ENCODE data around the gene HNRNPA2B1.

The HNRNPA2B1 gene

DNA sequence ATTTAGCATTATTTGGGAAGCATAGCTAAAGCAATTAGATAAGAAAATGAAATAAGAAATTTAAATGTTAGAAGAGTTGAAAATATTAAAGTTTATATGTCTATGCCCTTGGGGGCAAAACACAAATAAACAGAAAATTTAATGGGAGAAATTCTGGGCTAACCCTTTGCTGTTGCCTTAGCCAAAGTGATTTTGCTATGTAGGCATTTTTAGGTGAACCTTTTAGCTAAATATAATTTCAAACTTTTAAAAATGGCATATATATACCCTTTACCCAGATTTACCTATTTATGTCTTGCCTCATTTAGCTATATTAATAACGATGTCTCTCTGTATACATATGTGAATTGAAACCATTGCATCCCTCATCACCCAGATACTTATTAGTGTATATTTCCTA, 28.5 kb downstream of the HNRNPA2B1 start:
- Histone ChIP-seq H3K9me3 (ENCODE audit: insufficient read depth, low read length) (no peaks in the 10 kb centered on the region), H3K79me2 (ENCODE audit: low read length) (peaks cover 78% of the 10 kb centered on the region)

DNA sequence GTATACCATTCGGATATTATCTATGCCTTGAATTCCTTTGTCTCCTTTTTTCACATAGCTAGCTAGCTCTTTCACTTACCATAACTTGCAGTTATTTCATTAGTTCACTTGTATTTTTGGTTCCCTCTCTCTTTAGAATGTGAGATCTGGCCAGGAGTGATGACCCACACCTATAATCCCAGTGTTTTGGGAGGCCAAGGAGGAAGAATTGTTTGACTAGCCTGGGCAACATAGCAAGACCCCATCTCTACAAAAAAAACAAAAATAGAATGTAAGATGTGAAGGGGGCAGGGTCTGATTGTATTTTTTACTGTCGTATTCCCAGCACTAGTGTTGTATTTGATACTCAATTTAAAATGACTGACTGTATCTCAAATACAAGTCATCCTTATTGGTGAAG, 28.9 kb downstream of the HNRNPA2B1 start:
- Histone ChIP-seq H3K27ac (ENCODE audit: low read length) (no peak overlapping the region), H3K79me2 (ENCODE audit: low read length) (peaks cover 80% of the 10 kb centered on the region), H3K9ac (ENCODE audit: low read length) (no peak overlapping the region), H3K4me3 (ENCODE audit: low read length) (no peak overlapping the region), H3K4me1 (ENCODE audit: low read length) (peaks cover 15% of the 10 kb centered on the region), H3K27me3 (ENCODE audit: low read depth, low read length) (no peaks in the 10 kb centered on the region), H3K36me3 (replicated peaks; ENCODE audit: low read depth, low read length) (peaks cover 18% of the 10 kb centered on the region), H2AFZ (ENCODE audit: low read depth, low read length) (no peak overlapping the region), H3K9me3 (ENCODE audit: insufficient read depth, low read length) (no peaks in the 10 kb centered on the region), H4K20me1 (ENCODE audit: insufficient read depth, low read length) (peaks cover 9% of the 10 kb centered on the region; the same call in 1 of the 2 replicates), H3K4me2 (ENCODE audit: low read length) (no peak overlapping the region)
- TF ChIP-seq, protein P1, sequence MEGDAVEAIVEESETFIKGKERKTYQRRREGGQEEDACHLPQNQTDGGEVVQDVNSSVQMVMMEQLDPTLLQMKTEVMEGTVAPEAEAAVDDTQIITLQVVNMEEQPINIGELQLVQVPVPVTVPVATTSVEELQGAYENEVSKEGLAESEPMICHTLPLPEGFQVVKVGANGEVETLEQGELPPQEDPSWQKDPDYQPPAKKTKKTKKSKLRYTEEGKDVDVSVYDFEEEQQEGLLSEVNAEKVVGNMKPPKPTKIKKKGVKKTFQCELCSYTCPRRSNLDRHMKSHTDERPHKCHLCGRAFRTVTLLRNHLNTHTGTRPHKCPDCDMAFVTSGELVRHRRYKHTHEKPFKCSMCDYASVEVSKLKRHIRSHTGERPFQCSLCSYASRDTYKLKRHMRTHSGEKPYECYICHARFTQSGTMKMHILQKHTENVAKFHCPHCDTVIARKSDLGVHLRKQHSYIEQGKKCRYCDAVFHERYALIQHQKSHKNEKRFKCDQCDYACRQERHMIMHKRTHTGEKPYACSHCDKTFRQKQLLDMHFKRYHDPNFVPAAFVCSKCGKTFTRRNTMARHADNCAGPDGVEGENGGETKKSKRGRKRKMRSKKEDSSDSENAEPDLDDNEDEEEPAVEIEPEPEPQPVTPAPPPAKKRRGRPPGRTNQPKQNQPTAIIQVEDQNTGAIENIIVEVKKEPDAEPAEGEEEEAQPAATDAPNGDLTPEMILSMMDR (IDR thresholded peaks at IDR 0.05; ENCODE audit: low read depth, low read length): no peak

More for the DNA sequence above, 28.5 kb downstream of the HNRNPA2B1 start:
- peaks cover 10% of the 10 kb centered on the region for H3K4me1 ChIP-seq (ENCODE audit: low read length)
- H3K36me3 ChIP-seq (replicated peaks; ENCODE audit: low read depth, low read length): peaks cover 18% of the 10 kb centered on the region
- no peaks in the 10 kb centered on the region for H3K27me3 ChIP-seq (ENCODE audit: low read depth, low read length)
- no peak overlapping the region for H3K9ac ChIP-seq (ENCODE audit: low read length)
- H4K20me1 ChIP-seq (ENCODE audit: insufficient read depth, low read length): peaks cover 9% of the 10 kb centered on the region; the same call in 1 of the 2 replicates
- TF ChIP-seq, protein P1 (IDR thresholded peaks at IDR 0.05; ENCODE audit: low read depth, low read length): no peak
- TF ChIP-seq EZH2phosphoT487 (IDR thresholded peaks at IDR 0.05; ENCODE audit: low read depth): no peak
- no peak overlapping the region for H3K4me3 ChIP-seq (ENCODE audit: low read length)
- H2AFZ ChIP-seq (ENCODE audit: low read depth, low read length): no peak overlapping the region
- H3K4me2 ChIP-seq (ENCODE audit: low read length): no peak overlapping the region
- H3K27ac ChIP-seq (ENCODE audit: low read length): no peak overlapping the region

DNA sequence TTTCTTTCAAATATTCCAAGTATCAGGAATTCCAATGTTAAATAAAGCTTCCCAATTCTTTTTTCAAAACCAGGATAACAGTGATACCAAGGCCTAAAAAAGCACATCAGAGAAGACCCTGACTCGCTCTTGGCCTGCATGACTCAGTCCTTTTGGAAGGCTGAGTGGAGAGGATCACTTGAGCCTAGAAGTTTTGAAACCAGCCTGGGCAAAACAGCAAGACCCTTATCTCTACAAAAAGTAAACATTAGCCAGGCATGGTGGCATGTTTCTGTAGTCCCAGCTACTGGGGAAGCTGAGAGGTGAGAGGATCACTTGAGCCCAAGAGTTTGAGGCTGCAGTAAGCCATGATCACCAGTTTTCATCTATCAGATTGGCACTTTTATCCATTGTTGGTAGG, 29.9 kb downstream of the HNRNPA2B1 start:
- Histone ChIP-seq H3K27me3 (ENCODE audit: low read depth, low read length) (no peaks in the 10 kb centered on the region), H3K4me3 (ENCODE audit: low read length) (no peak overlapping the region), H3K9ac (ENCODE audit: low read length) (no peak overlapping the region), H3K79me2 (ENCODE audit: low read length) (peaks cover 90% of the 10 kb centered on the region), H3K9me3 (ENCODE audit: insufficient read depth, low read length) (no peaks in the 10 kb centered on the region), H3K27ac (ENCODE audit: low read length) (no peak overlapping the region), H3K4me2 (ENCODE audit: low read length) (no peak overlapping the region), H4K20me1 (ENCODE audit: insufficient read depth, low read length) (peaks cover 9% of the 10 kb centered on the region; the same call in 1 of the 2 replicates), H3K36me3 (replicated peaks; ENCODE audit: low read depth, low read length) (peaks cover 18% of the 10 kb centered on the region), H2AFZ (ENCODE audit: low read depth, low read length) (no peak overlapping the region), H3K4me1 (ENCODE audit: low read length) (peaks cover 24% of the 10 kb centered on the region)
- TF ChIP-seq EZH2phosphoT487 (IDR thresholded peaks at IDR 0.05; ENCODE audit: low read depth): no peak
- TF ChIP-seq, protein P1 (IDR thresholded peaks at IDR 0.05; ENCODE audit: low read depth, low read length): no peak

DNA sequence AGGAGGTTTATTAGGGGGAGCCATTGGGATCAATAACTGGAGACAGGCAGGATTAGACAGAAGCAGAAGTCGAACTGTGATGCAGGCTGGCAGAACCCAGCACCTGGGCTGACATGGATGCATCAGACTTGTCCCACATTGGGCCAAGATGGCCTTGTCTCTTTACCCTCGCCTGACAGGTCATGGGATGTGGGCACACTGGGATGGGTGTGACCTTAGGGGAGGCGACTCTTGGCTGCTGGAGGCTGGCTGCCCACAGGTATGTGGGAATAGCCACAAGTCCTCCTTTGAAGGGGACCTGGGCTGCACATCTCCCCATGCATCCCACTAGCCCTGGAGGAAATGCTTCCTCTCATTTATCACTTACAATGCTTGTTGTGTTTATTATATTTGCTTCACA, 31.3 kb downstream of the HNRNPA2B1 start:
- Histone ChIP-seq H4K20me1 (ENCODE audit: insufficient read depth, low read length) (peaks cover 9% of the 10 kb centered on the region; the same call in 1 of the 2 replicates), H3K4me3 (ENCODE audit: low read length) (no peak overlapping the region), H3K4me2 (ENCODE audit: low read length) (no peak overlapping the region), H3K4me1 (ENCODE audit: low read length) (peaks cover 25% of the 10 kb centered on the region), H3K36me3 (replicated peaks; ENCODE audit: low read depth, low read length) (peaks cover 18% of the 10 kb centered on the region), H3K9ac (ENCODE audit: low read length) (no peak overlapping the region), H3K27me3 (ENCODE audit: low read depth, low read length) (no peaks in the 10 kb centered on the region), H2AFZ (ENCODE audit: low read depth, low read length) (no peak overlapping the region), H3K27ac (ENCODE audit: low read length) (no peak overlapping the region), H3K9me3 (ENCODE audit: insufficient read depth, low read length) (no peaks in the 10 kb centered on the region), H3K79me2 (ENCODE audit: low read length) (peaks cover 87% of the 10 kb centered on the region)
- no peak for TF ChIP-seq EZH2phosphoT487 (IDR thresholded peaks at IDR 0.05; ENCODE audit: low read depth)
- TF ChIP-seq, protein P1 (IDR thresholded peaks at IDR 0.05; ENCODE audit: low read depth, low read length): no peak
